ENCODE measurements around the gene CLCN7.

Gene CLCN7

GRCh38 chr16:1501630-1502029, 26.8 kb upstream of the CLCN7 start:
- no peaks in the 10 kb centered on the region for H3K9me3 ChIP-seq (ENCODE audit: control insufficient read depth, insufficient read depth, low read length)
- peaks cover 63% of the 10 kb centered on the region for H3K36me3 ChIP-seq (ENCODE audit: control insufficient read depth, insufficient read depth, low read length)
- no peak overlapping the region for H3K4me3 ChIP-seq (ENCODE audit: low read depth, low read length)
- no peaks in the 10 kb centered on the region for H3K4me1 ChIP-seq (ENCODE audit: control insufficient read depth, insufficient read depth, low read length)
- no peak overlapping the region for H3K9ac ChIP-seq (ENCODE audit: low read depth, low read length)
- H3K27ac ChIP-seq (ENCODE audit: low read depth, low read length): no peak overlapping the region
- no peaks in the 10 kb centered on the region for H3K27me3 ChIP-seq (ENCODE audit: control insufficient read depth, insufficient read depth, low read length)

- H3K27me3 ChIP-seq (ENCODE audit: control insufficient read depth, insufficient read depth, low read length): no peaks in the 10 kb centered on the region
- no peak overlapping the region for H3K9ac ChIP-seq (ENCODE audit: low read depth, low read length)
- no peaks in the 10 kb centered on the region for H3K4me1 ChIP-seq (ENCODE audit: control insufficient read depth, insufficient read depth, low read length)
- peaks cover 70% of the 10 kb centered on the region for H3K36me3 ChIP-seq (ENCODE audit: control insufficient read depth, insufficient read depth, low read length)
- H3K4me3 ChIP-seq (ENCODE audit: low read depth, low read length): no peak overlapping the region
- no peak overlapping the region for H3K27ac ChIP-seq (ENCODE audit: low read depth, low read length)
- H3K9me3 ChIP-seq (ENCODE audit: control insufficient read depth, insufficient read depth, low read length): no peaks in the 10 kb centered on the region
Observed at GRCh38 chr16:1500465-1501150, 25.8 kb upstream of the CLCN7 start.

- Histone ChIP-seq H3K4me1 (ENCODE audit: control insufficient read depth, insufficient read depth, low read length) (no peaks in the 10 kb centered on the region), H3K36me3 (ENCODE audit: control insufficient read depth, insufficient read depth, low read length) (peaks cover 76% of the 10 kb centered on the region), H3K9ac (ENCODE audit: low read depth, low read length) (no peak overlapping the region), H3K27ac (ENCODE audit: low read depth, low read length) (no peak overlapping the region), H3K4me3 (ENCODE audit: low read depth, low read length) (no peak overlapping the region), H3K27me3 (ENCODE audit: control insufficient read depth, insufficient read depth, low read length) (no peaks in the 10 kb centered on the region), H3K9me3 (ENCODE audit: control insufficient read depth, insufficient read depth, low read length) (no peaks in the 10 kb centered on the region)
Observed at GRCh38 chr16:1499756-1500464, 25.1 kb upstream of the CLCN7 start.

GRCh38 chr16:1498899-1499676, 24.3 kb upstream of the CLCN7 start:
- H3K9me3 ChIP-seq (ENCODE audit: control insufficient read depth, insufficient read depth, low read length): no peaks in the 10 kb centered on the region
- H3K4me1 ChIP-seq (ENCODE audit: control insufficient read depth, insufficient read depth, low read length): 0 out of 2 replicates have a peak, but pooled peaks cover 2% of the 10 kb centered on the region
- no peak overlapping the region for H3K4me3 ChIP-seq (ENCODE audit: low read depth, low read length)
- H3K36me3 ChIP-seq (ENCODE audit: control insufficient read depth, insufficient read depth, low read length): peaks cover 81% of the 10 kb centered on the region
- no peaks in the 10 kb centered on the region for H3K27me3 ChIP-seq (ENCODE audit: control insufficient read depth, insufficient read depth, low read length)
- no peak overlapping the region for H3K27ac ChIP-seq (ENCODE audit: low read depth, low read length)
- H3K9ac ChIP-seq (ENCODE audit: low read depth, low read length): no peak overlapping the region

- Histone ChIP-seq H3K4me1 (ENCODE audit: control insufficient read depth, insufficient read depth, low read length) (0 out of 2 replicates have a peak, but pooled peaks cover 3% of the 10 kb centered on the region), H3K36me3 (ENCODE audit: control insufficient read depth, insufficient read depth, low read length) (peaks cover 68% of the 10 kb centered on the region), H3K27ac (ENCODE audit: low read depth, low read length) (no peak overlapping the region), H3K27me3 (ENCODE audit: control insufficient read depth, insufficient read depth, low read length) (no peaks in the 10 kb centered on the region), H3K4me3 (ENCODE audit: low read depth, low read length) (no peak overlapping the region), H3K9ac (ENCODE audit: low read depth, low read length) (no peak overlapping the region), H3K9me3 (ENCODE audit: control insufficient read depth, insufficient read depth, low read length) (no peaks in the 10 kb centered on the region)
Observed at GRCh38 chr16:1497014-1497598, 22.3 kb upstream of the CLCN7 start.

- Histone ChIP-seq H3K9ac (ENCODE audit: low read depth, low read length) (no peak overlapping the region), H3K4me1 (ENCODE audit: control insufficient read depth, insufficient read depth, low read length) (0 out of 2 replicates have a peak, but pooled peaks cover 3% of the 10 kb centered on the region)
Observed at GRCh38 chr16:1496464-1496863, 21.6 kb upstream of the CLCN7 start.

GRCh38 chr16:1495889-1496262, 21.0 kb upstream of the CLCN7 start:
- no peaks in the 10 kb centered on the region for H3K9me3 ChIP-seq (ENCODE audit: control insufficient read depth, insufficient read depth, low read length)
- peaks cover 56% of the 10 kb centered on the region for H3K36me3 ChIP-seq (ENCODE audit: control insufficient read depth, insufficient read depth, low read length)
- H3K4me3 ChIP-seq (ENCODE audit: low read depth, low read length): no peak overlapping the region
- H3K4me1 ChIP-seq (ENCODE audit: control insufficient read depth, insufficient read depth, low read length): 0 out of 2 replicates have a peak, but pooled peaks cover 3% of the 10 kb centered on the region
- no peak overlapping the region for H3K9ac ChIP-seq (ENCODE audit: low read depth, low read length)
- H3K27ac ChIP-seq (ENCODE audit: low read depth, low read length): no peak overlapping the region
- no peaks in the 10 kb centered on the region for H3K27me3 ChIP-seq (ENCODE audit: control insufficient read depth, insufficient read depth, low read length)

More at GRCh38 chr16:1496464-1496863, 21.6 kb upstream of the CLCN7 start:
- H3K36me3 ChIP-seq (ENCODE audit: control insufficient read depth, insufficient read depth, low read length): peaks cover 62% of the 10 kb centered on the region
- no peaks in the 10 kb centered on the region for H3K9me3 ChIP-seq (ENCODE audit: control insufficient read depth, insufficient read depth, low read length)
- no peak overlapping the region for H3K4me3 ChIP-seq (ENCODE audit: low read depth, low read length)
- no peaks in the 10 kb centered on the region for H3K27me3 ChIP-seq (ENCODE audit: control insufficient read depth, insufficient read depth, low read length)
- H3K27ac ChIP-seq (ENCODE audit: low read depth, low read length): no peak overlapping the region

- no peak overlapping the region for H3K9ac ChIP-seq (ENCODE audit: low read depth, low read length)
Observed at GRCh38 chr16:1495211-1495888, 20.5 kb upstream of the CLCN7 start.

GRCh38 chr16:1494711-1495110, 19.9 kb upstream of the CLCN7 start:
- Histone ChIP-seq H3K4me1 (ENCODE audit: control insufficient read depth, insufficient read depth, low read length) (0 out of 2 replicates have a peak, but pooled peaks cover 3% of the 10 kb centered on the region), H3K4me3 (ENCODE audit: low read depth, low read length) (peak overlapping the region; percentile 83; the same call in 1 of the 2 replicates), H3K36me3 (ENCODE audit: control insufficient read depth, insufficient read depth, low read length) (peaks cover 44% of the 10 kb centered on the region), H3K9ac (ENCODE audit: low read depth, low read length) (no peak overlapping the region), H3K27ac (ENCODE audit: low read depth, low read length) (no peak overlapping the region), H3K27me3 (ENCODE audit: control insufficient read depth, insufficient read depth, low read length) (no peaks in the 10 kb centered on the region), H3K9me3 (ENCODE audit: control insufficient read depth, insufficient read depth, low read length) (no peaks in the 10 kb centered on the region)

More at GRCh38 chr16:1495211-1495888, 20.5 kb upstream of the CLCN7 start:
- Histone ChIP-seq H3K36me3 (ENCODE audit: control insufficient read depth, insufficient read depth, low read length) (peaks cover 51% of the 10 kb centered on the region), H3K4me3 (ENCODE audit: low read depth, low read length) (no peak overlapping the region), H3K27ac (ENCODE audit: low read depth, low read length) (no peak overlapping the region), H3K27me3 (ENCODE audit: control insufficient read depth, insufficient read depth, low read length) (no peaks in the 10 kb centered on the region), H3K9me3 (ENCODE audit: control insufficient read depth, insufficient read depth, low read length) (no peaks in the 10 kb centered on the region), H3K4me1 (ENCODE audit: control insufficient read depth, insufficient read depth, low read length) (0 out of 2 replicates have a peak, but pooled peaks cover 3% of the 10 kb centered on the region)

- Histone ChIP-seq H3K4me1 (ENCODE audit: control insufficient read depth, insufficient read depth, low read length) (0 out of 2 replicates have a peak, but pooled peaks cover 3% of the 10 kb centered on the region), H3K4me3 (ENCODE audit: low read depth, low read length) (peak overlapping the region; percentile 83), H3K9me3 (ENCODE audit: control insufficient read depth, insufficient read depth, low read length) (no peaks in the 10 kb centered on the region), H3K27ac (ENCODE audit: low read depth, low read length) (no peak overlapping the region), H3K36me3 (ENCODE audit: control insufficient read depth, insufficient read depth, low read length) (peaks cover 40% of the 10 kb centered on the region), H3K9ac (ENCODE audit: low read depth, low read length) (peak overlapping the region; percentile 94; the same call in 1 of the 2 replicates), H3K27me3 (ENCODE audit: control insufficient read depth, insufficient read depth, low read length) (no peaks in the 10 kb centered on the region)
Observed at GRCh38 chr16:1494129-1494640, 19.4 kb upstream of the CLCN7 start.
